HFF-Myc (cell line): ENCODE data around the gene ASIC3.

ENCODE experiments used
- DNase-seq: peaks from one replicate; pipeline ENCODE4 v3.0.0-alpha.2; 2011; ENCODE audit warnings: low read depth; ENCODE audit errors: extremely low read depth
- H3K4me3 ChIP-seq: replicated peaks from 2 replicates; pipeline ENCODE4 v1.5.1; 2011; ENCODE audit warnings: low read depth, mild to moderate bottlenecking, control low read depth, low read length
- TF ChIP-seq, protein P1 (sequence below): IDR thresholded peaks from 2 replicates; pipeline ENCODE4 v1.5.1; 2012; ENCODE audit warnings: mild to moderate bottlenecking, low read depth, low read length, control low read depth; ENCODE audit errors: missing control alignments

Gene ASIC3

DNA sequence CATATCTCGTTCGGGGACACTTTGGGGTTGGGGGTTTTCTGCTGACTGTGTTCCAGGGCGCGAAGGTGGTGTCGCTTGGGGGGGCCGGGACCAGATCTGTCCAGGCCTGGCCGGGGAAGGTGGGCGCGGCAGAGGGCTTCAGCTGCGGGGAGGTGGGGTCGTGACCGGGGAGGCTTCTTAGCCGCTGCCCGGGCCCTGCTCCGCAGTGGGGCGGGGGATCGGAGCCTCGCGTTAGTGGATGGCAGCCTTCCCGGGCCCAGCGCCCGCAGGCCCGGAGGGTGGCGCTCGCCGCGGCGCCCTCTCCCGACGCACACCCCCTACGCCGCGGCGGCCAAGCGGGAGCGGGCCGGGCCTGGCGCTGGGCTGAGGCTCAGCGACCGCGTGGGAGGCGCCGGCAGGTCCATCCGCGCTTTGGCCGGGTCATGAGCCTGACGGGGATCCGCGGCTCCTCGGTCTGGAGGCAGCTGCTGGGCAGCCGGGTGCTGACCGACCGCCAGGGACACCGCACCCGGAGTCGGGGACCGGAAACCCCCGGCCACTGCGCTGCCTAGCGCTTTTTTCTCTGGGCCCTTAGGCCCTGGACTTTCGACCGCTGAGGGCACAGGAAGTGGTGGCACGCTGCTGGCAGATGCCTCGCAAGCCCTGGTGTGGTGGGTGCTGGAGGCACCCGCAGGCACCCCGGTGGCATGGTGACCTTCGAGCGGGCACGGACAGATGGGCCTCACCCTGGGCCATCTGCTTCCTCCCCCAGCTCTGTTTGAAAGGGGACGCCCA, 39.1 kb downstream of the ASIC3 start:
- H3K4me3 ChIP-seq, result peak overlapping the region; percentile 97
- TF ChIP-seq, protein P1, sequence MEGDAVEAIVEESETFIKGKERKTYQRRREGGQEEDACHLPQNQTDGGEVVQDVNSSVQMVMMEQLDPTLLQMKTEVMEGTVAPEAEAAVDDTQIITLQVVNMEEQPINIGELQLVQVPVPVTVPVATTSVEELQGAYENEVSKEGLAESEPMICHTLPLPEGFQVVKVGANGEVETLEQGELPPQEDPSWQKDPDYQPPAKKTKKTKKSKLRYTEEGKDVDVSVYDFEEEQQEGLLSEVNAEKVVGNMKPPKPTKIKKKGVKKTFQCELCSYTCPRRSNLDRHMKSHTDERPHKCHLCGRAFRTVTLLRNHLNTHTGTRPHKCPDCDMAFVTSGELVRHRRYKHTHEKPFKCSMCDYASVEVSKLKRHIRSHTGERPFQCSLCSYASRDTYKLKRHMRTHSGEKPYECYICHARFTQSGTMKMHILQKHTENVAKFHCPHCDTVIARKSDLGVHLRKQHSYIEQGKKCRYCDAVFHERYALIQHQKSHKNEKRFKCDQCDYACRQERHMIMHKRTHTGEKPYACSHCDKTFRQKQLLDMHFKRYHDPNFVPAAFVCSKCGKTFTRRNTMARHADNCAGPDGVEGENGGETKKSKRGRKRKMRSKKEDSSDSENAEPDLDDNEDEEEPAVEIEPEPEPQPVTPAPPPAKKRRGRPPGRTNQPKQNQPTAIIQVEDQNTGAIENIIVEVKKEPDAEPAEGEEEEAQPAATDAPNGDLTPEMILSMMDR, result no peak
- DNase-seq, result no peak

DNA sequence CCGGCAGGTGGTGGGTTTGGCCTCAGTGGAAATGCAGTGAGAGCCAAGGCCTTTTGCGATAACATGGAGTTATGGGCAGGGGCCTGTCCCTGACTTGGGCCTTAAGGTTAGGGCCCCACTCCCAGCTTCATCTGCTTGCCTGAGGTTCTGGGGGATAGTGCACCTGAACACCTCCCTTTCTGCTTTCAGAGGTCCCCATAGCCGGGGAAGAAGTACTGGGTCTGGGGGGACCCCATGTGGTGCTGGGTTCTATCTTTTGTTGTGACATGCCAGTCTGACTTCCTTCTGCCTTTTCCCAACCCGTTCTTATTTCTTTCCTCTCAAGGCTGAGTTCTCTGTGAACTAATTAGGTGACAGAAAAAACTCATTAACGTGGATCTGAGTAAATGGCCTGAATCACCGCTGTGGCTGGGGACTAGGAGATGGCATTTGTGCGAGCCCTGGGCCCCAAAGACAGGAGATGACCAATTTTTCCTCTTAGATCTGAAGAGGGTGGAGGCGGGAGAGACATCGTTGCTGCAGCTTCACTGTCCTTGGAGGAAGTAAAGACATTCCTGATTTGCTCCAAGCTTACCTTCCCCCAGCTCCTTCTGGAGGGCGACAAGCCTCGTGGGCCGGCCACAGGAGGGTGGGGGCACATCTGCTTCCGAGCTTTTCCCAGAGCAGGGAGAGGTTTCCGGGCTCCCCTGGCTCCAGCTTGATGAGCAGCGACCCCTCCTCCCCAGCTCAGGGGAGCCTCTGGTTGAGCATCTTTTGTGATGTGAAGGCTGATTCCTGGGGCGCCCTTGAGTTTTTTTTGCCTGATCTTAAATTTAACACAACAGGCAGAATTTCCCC, 39.9 kb downstream of the ASIC3 start:
- TF ChIP-seq, protein P1, result no peak
- peak overlapping the region; percentile 97 for H3K4me3 ChIP-seq
- no peak for DNase-seq

DNA sequence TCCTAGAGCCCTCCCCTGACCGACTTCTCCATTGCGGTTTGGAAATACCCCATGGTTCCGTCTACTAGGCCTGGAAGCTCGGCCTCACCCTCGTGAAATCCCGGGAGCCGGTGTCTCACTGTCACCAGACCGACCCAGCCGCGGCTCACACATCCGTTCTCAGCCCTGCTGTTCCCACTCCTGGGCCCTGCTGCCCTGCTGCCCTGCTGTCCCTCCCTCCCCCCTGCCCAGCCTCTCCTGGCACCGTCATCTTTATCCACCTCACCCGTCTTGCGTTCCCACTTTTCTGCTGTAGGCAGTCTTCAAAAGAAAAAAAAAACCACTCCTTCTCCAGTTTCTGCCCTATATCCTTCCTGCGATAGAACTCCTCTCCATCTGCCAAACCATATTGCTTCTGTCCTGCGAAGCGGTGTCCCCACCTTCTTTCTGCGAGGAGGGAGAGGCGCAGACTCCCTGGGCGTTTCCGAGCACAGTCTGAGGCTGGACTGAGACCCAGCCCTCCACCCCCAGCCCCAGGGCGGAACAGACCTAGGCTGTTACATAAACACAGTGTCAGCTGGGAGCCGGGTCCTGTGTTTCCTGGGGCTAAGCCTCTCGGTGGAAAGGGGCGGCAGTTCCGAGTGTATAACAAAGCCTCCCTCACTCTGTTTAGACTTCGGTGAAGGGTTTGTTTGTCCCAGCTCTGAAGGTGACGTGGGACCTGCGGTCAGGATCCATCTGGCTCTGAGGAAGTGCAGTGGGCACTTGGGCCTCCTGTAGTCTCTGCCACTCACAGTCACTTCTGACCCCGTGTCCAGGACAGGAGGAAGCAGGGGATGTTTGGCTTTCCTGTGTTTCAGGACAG, 40.7 kb downstream of the ASIC3 start:
- peak overlapping the region; percentile 97 for H3K4me3 ChIP-seq
- no peak for DNase-seq
- TF ChIP-seq, protein P1, result no peak

DNA sequence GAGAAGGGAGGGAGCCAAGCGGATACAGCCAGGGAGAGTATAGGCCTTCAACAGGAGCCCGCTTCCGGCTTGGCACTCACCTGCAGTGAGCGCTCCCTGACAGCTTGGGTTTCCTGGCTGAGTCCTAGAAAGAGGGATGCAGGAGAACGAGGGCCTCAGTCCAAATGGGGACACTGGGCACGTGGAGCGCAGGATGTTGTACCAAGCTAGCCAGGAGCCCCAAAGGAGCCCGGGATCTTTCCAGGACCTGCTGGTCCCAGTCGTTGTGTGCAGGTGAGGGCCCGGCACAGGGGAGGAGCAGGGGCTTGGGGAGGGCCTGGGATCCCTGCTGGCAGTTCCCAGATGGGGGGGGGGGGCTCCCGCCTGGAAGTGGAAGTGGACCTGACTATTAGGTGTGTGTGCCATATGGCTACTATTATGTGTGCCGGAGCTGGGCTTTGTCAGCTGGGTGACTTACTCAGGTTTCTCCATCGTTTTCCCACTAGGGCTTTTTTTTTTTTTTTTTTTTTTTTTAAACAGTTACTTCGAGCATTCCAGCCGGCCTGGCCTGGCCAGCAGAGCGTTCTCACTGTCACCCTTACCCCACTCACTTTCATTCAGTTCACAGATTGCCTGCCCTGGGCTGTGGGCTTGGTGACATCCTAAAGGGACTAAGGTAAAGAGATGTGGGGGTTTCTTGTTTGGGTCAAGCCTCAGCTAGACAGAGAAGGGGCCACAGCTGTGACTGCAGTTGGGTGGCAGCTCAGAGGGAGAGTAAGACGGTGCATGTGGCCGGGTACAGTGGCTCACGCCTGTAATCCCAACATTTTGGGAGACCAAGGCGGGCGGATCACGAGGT, 41.8 kb downstream of the ASIC3 start:
- TF ChIP-seq, protein P1, result no peak
- peak overlapping the region; percentile 97 for H3K4me3 ChIP-seq
- DNase-seq, result no peak

DNA sequence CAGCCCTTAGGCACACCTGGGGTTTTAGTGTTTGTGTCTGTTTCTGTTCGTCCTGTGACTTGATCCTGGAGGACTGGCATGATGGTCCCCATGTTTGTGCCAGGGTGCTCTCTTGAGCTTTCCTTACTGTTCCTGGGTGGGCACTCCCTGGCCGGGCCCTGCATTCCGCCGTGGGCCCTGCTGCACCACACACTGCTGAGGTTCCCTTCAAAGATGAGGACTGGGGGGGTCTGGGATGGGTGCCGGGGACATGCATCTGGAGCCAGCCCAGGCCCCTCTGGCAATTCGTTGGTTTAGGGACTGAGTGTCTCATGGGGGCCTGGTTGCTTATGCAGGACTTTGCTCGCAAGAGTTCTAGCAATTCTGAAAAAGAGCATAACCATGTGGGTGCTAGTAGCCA, 42.7 kb downstream of the ASIC3 start:
- no peak for DNase-seq
- no peak overlapping the region for H3K4me3 ChIP-seq
- TF ChIP-seq, protein P1, result no peak

DNA sequence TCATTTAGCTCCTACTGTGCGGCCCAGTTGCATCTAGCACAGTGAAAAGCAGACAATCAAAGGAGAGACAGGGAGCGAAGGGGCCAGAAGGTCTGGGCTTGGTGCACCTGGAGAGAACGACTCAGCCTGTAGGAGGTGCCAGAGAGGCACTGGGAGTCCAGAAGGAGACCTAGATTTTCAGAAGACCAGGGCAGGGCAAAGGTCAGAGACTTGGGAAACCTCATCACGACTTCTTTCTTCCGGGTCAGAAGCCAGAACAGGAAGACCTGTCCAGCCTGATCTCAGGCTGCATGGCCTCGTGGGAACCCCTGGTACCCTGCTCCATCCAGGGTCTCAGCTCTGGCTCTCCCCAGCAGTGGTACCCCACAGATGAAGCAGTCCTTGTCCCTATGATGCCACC, 43.1 kb downstream of the ASIC3 start:
- TF ChIP-seq, protein P1, result peak; percentile 72
- no peak for DNase-seq
- H3K4me3 ChIP-seq, result no peak overlapping the region
